Head of caudate nucleus (tissue), 42 donors: Measurements from ENCODE around the gene BEND5.
A peak's percentile ranks its signal among the peaks of the same experiment; 100 is the strongest.

Experiments used
- DNase-seq, 42 donors: peaks; one replicate each; pipeline versions ENCODE4 v3.0.0 to v3.0.0-alpha.2; 2020 to 2021; ENCODE audit warnings: mixed read lengths in 7 of 42
- intact Hi-C: fragments of 100-400 bp; cut with DNase I; formaldehyde crosslinking; loops from one replicate; pipeline ENCODE4 v1.15.0; 2022

The BEND5 gene, protein sequence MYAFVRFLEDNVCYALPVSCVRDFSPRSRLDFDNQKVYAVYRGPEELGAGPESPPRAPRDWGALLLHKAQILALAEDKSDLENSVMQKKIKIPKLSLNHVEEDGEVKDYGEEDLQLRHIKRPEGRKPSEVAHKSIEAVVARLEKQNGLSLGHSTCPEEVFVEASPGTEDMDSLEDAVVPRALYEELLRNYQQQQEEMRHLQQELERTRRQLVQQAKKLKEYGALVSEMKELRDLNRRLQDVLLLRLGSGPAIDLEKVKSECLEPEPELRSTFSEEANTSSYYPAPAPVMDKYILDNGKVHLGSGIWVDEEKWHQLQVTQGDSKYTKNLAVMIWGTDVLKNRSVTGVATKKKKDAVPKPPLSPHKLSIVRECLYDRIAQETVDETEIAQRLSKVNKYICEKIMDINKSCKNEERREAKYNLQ

GRCh38 chr1:48776393-48777218, at the start of gene BEND5:
BEND5 (minus strand) TSS chr1:48776891; CDS start chr1:48776831, 60 bp downstream.
- intact Hi-C loops, result no loop called here
- peak; percentile 58 to 90 (median 77) for DNase-seq

GRCh38 chr1:48823168-48823567, 46.5 kb upstream of the BEND5 start:
- intact Hi-C loops, result no loop called here
- no peak for DNase-seq

- intact Hi-C loops, result no loop called here
- no peak for DNase-seq
Observed at GRCh38 chr1:48820491-48820890, 43.8 kb upstream of the BEND5 start.

DNA sequence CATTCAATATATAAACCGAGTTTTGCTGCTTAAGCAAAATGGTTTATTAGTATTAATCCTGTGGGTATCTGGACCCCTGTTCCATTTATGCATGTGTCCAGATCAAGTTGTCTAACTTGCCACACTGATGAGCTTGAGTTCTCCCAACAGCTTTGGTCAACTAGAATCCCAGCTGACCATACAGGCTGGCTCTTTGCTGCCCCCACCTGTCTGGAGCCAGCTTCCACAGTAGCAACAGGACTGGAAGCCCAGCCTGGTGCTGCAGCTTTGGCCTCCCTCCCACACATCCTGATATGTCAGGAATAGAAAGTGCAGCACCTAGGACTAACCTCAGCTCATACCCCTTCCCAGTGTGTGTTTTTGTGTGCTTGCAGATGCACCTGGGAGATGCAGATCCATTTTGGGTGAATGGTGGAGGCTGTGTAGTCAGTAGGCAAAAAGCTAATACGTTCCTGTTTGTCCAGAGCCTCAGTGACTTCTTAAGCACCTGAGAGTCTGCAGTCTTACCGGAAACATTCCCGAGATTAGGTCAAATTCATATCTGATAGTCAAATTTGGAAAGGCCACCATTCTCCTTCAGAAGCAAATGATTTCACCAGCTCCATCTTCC, 40.9 kb upstream of the BEND5 start:
- intact Hi-C loops, result loop anchor here (5.0 to 10.0 kb wide), 2 partner anchors 143 to 245 kb away; no protein-coding TSS in a partner anchor
- peak; percentile 12 to 83 (median 58) for DNase-seq

DNA sequence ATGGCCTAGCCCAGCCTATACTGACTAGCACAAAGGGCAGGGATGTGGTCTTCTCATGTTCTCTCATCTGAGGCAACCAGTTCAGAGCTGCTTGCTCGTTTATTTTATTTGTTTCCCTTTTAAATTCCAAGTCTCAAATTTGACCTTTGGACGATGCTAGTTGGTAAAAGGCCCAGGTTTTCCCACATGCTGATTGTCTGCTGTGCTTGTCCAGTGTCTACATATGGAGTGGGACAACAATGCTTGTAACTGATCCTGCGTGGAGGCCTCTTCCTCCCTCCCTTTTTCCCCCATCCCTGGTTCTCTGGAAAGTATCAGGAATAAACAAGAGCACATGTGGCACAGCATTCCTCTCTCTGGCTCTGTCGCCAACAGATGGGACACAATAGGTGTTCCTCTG, 34.0 kb upstream of the BEND5 start:
- DNase-seq, result no peak

GRCh38 chr1:48808496-48808895, 31.8 kb upstream of the BEND5 start:
- no peak for DNase-seq
- intact Hi-C loops, result no loop called here

More for the DNA sequence above, 34.0 kb upstream of the BEND5 start:
- intact Hi-C loops, result loop anchor here (10.0 kb wide), 1 partner anchor 136 kb away; no protein-coding TSS in a partner anchor

DNA sequence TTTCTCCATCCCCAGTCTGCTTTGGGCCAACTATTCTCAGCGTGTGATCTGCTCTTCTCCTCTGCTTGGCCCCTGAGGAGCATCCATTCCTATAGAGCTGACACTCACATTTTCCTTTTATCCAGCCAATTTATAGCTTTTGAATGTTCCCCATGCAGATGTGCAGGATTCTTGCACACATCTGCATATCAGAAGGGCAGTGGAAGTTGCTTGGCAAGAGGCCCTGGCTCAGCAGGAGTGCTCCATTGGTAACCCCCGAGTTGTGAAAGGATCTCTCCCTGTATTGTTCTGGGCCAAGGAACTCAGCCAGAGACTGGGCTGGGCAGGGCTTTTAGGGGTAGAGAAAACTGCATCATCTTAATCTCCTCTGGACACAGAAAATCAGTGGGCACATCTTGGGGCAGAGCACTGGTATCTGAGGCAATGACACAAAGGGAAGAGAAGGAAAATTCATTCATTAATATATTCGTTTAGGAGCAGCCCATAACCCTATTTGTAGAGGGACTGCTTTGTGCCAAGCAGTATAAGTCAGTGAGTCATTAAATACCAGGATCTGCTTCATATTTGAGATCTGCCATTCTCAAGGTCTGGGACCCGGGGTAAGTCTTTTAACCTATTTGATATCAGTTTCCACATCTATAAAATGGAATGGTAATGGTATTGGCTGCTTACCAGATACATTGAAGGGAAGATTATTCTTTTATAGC, 31.0 kb upstream of the BEND5 start:
- intact Hi-C loops, result no loop called here
- DNase-seq, result no peak

GRCh38 chr1:48803474-48803873, 26.8 kb upstream of the BEND5 start:
- DNase-seq, result no peak
- intact Hi-C loops, result no loop called here

DNA sequence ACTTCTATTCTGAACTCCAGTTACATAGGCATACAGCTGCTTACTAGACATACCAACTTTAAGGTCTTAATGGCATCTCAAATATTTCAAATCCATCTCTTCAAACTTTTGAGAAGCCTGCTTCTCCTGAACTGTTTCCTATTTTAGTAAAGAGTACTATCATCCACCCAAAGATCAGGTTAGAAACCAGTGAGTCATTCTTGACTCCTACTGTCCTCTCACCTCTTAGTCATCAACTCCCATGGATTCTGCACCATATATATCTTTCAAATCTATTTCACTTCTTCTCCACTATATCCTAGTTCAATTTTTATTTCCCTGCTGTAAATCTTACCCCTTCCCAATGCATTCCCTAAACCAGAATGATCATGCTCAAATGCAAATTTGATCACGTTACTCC, 18.1 kb upstream of the BEND5 start:
- intact Hi-C loops, result no loop called here
- DNase-seq, result peak in 1 of 42 donors; percentile 19

GRCh38 chr1:48793863-48794262, 17.2 kb upstream of the BEND5 start:
- intact Hi-C loops, result no loop called here
- no peak for DNase-seq

DNA sequence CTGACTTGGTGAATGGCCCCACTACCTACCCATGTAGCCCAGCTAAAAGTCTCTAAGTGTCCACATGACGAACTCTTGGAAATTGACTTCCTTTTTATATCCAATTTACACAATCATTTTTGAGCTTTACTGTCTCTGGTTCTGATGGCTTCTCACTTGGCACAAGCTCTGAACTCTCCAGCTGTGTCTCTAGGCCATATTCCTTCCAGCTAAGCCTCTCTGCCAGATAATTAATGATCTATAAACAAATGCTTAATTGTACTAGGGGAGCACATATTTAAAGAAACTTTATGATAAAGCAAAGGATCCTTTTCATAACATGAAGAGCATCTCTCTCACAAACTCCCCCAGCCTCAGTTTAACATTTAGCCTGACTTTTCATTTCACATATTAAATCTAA, 16.3 kb upstream of the BEND5 start:
- DNase-seq, result no peak
- intact Hi-C loops, result no loop called here

DNA sequence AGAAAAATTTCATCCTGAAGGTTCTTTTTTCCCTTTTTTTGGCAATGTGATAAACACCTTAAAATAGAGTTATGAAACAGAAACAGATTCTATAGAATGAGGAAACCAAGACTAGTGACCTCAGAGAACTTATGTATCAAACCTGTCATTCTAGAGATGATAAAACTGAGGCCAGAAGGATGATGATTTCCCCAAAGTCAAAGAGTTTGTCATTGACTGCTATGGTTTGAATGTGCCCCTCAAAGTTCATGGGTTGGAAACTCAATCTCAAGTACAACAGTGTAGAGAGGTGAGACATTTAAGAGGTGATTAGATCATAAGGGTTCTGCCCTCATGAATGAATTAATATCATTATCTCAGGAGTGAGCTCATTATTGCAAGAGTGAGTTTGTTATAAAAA, 13.7 kb upstream of the BEND5 start:
- intact Hi-C loops, result no loop called here
- no peak for DNase-seq

DNA sequence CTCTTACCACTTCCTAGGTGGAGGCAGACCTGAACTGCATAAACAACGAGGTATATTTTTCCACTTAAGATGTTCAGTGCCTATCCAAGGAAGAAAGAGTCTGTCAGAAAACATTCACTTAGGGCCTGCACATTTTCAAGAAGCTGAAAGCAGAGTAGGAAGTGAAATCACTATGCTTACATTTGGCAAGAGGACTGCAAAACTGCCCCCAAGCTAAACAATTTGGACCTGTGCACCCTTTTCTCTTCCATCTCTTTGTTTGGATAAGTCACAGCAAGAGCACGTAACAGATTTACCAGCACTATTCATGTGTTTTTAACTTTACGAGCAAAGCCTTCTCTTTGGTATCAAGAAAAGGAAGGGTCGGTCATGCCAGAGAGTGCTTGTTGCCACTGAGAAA, 13.2 kb upstream of the BEND5 start:
- intact Hi-C loops, result no loop called here
- DNase-seq, result no peak

GRCh38 chr1:48785869-48786268, 9.2 kb upstream of the BEND5 start:
- no peak for DNase-seq
- intact Hi-C loops, result no loop called here

DNA sequence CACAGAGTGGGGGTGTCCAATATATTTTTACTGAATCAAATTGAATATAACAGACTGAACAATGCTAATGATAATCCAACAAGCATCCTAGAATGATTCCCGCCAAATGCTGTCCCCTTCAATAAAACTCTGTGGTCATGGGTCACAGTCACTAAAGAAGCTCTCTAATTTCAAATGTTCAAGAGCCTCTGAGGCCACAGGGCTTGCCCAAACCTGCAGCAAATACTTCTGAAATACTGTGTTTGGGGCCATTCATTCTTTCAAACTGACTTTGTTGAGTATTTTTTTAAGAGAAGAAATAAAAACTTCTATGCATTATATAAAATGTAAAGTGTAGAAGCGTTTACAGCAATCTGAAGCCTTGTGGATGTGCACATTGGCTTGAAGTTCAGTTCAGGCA, 7.6 kb upstream of the BEND5 start:
- no peak for DNase-seq
- intact Hi-C loops, result no loop called here

- intact Hi-C loops, result no loop called here
- DNase-seq, result peak in 10 of 42 donors; percentile 2 to 39 (median 20)
Observed at GRCh38 chr1:48777219-48777895, 666 bp upstream of the BEND5 start.

DNA sequence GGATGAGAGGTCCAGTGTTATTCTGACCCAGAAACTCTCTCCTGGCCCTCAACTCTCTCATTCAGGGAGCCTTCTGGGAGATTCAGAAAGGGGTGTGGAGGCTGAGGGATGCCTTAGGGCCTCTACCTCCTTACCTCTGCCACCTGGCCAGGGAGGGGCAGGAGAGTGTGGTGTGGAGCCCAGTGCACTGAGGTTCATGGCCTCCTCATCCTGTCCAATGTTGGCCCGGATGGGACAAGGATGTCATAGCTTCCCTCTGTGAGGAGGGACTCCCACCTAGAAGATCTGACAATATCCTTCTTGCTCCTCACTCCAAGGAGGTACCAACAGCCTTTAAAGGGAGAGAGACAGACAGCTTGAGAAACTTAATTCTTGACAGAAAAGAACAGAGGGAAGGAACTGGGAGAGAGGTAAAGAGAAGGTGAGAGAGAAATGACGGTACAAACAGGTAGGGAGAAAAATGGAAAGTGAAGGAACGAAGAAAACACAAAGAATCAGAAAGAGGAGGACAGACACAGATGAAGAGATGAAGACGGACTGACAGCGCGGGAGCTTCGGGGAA, 779 bp downstream of the BEND5 start:
- no peak for DNase-seq
- intact Hi-C loops, result no loop called here

DNA sequence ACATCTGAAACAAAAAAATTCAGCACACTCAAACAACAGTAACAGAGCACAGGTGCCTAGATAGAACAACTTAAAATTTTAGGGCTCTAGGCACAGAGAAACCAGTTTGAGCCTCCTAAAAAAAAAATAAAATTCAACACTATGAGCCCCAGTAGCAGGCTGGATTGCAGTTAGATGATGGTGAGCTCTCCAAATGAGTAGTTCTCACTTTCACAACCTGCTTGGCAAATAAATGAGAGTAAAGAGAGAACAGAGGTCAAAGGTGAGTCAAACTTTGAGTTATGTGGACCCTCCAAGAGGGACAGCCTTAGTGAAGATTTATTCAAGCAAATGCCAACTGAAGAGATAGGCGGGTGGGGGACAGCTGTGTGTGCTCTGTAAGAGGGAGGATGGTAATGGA, 3.6 kb downstream of the BEND5 start:
- intact Hi-C loops, result no loop called here
- DNase-seq, result no peak
